AG04449 (cell line): ENCODE measurements around the gene LRRC4C.

Source experiments
- CTCF ChIA-PET: fragments of 350-600 bp; formaldehyde crosslinking; extraction: SDS; loops from one replicate; lab custom pipeline; 2021; ENCODE audit warnings: antibody characterized with exemption; lab: Yijun Ruan, JAX
- POLR2A ChIA-PET: fragments of 400-600, 350-600 bp; formaldehyde crosslinking; extraction: SDS; loops from one replicate; lab custom pipeline; 2020; ENCODE audit warnings: antibody characterized with exemption, inconsistent platforms; lab: Yijun Ruan, JAX
- DNase-seq: peaks from one replicate; pipeline ENCODE4 v3.0.0-alpha.2; 2010; ENCODE audit warnings: low read depth, low spot score
- H3K4me3 ChIP-seq: 2 replicates; pipeline ENCODE4 v1.5.1; 2011; ENCODE audit warnings: low read depth, mild to moderate bottlenecking, control low read depth, low read length
- CTCF ChIP-seq: IDR thresholded peaks from one replicate; pipeline ENCODE4 v1.5.1; 2011; ENCODE audit warnings: mild to moderate bottlenecking, moderate library complexity, low read length, control low read depth, inconsistent platforms; ENCODE audit not compliant: insufficient read depth; ENCODE audit errors: missing control alignments

The LRRC4C gene

GRCh38 chr11:40340911-40341310, 1118.5 kb downstream of the LRRC4C start:
- POLR2A ChIA-PET: no interaction called here

GRCh38 chr11:40338739-40339138, 1120.7 kb downstream of the LRRC4C start:
- no peak overlapping the region for H3K4me3 ChIP-seq
- ChIA-PET POLR2A (no interaction called here), CTCF (no interaction called here)
- no peak for DNase-seq
- no peak for TF ChIP-seq CTCF

More at GRCh38 chr11:40340911-40341310, 1118.5 kb downstream of the LRRC4C start:
- no peak for TF ChIP-seq CTCF
- CTCF ChIA-PET: no interaction called here
- no peak overlapping the region for H3K4me3 ChIP-seq
- no peak for DNase-seq

DNA sequence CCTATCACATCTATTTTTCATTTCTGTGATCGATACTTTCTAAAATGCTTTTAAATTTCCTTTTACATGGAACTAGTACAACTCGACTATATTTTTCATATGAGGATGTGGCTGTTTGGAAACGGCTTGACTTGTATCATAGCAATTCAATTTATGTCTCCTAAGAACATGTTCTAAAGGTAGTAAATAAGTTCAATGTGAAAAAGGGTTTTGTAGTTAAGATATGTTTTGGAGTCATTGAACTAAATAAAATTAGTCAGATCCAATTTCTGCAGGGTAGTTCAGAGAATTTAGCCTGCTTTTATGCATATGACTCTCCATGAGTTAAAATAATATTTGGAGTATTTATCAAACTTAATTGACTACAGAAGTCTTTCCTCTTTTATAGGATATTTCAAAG, 1121.4 kb downstream of the LRRC4C start:
- no peak for TF ChIP-seq CTCF
- no peak for DNase-seq
- ChIA-PET CTCF (interaction anchor here (1.1 kb wide), 1 partner anchor 12 kb away, joined by 3 read pairs; no protein-coding TSS in a partner anchor), POLR2A (no interaction called here)
- no peak overlapping the region for H3K4me3 ChIP-seq

GRCh38 chr11:40337118-40337517, 1122.3 kb downstream of the LRRC4C start:
- H3K4me3 ChIP-seq: no peak overlapping the region
- CTCF ChIA-PET: interaction anchor here (1.1 to 1.3 kb wide), 2 partner anchors 11 to 30 kb away, joined by 3 to 4 read pairs; no protein-coding TSS in a partner anchor
- DNase-seq: no peak
- POLR2A ChIA-PET: interaction anchor here (0.7 kb wide), 1 partner anchor 1730 kb away, joined by 4 read pairs; no protein-coding TSS in a partner anchor
- TF ChIP-seq CTCF: no peak

DNA sequence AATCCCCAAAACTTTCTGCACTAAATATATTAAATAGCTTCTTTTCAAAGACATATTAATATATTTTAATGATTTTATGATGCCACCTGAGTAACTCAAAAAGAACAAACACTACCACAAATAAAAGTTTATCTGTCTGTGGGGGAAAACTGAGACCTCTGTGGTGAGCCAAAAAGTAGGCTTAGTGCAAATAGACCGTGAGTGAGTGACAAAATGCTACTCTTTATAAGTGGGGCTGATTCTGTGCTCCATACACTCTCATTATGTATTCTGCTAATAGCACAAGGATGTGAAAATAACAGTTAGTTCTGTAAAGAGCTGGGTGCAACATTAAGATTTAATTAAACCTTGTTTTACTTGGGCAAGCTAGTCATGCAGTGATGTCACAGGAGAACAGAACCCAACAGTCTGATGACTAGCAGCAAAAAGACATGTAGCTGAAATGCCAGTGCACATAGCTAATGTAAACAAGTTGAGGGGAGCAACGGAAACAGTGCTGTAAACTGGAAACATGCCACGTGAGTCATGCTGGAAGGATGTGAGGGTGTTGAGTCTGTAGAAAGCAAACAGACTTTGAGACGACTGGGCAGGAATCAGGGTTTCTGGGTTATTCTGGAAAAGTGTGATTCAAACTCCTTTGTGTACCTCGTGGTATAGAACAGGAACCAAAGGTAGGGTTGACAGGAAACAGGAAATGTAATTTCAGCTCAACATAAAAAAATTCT, 1130.4 kb downstream of the LRRC4C start:
- POLR2A ChIA-PET: no interaction called here
- peak overlapping the region; percentile 6; the same call in 1 of the 2 replicates for H3K4me3 ChIP-seq
- TF ChIP-seq CTCF: no peak
- peak; percentile 99 for DNase-seq
- CTCF ChIA-PET: interaction anchor here (1.3 kb wide), 1 partner anchor 35 kb away, joined by 6 read pairs; no protein-coding TSS in a partner anchor

- ChIA-PET POLR2A (no interaction called here), CTCF (interaction anchor here (1.0 kb wide), 1 partner anchor 29 kb away, joined by 3 read pairs; no protein-coding TSS in a partner anchor)
- no peak for TF ChIP-seq CTCF
- no peak overlapping the region for H3K4me3 ChIP-seq
- DNase-seq: no peak
Measured at GRCh38 chr11:40323241-40323640, 1136.2 kb downstream of the LRRC4C start.
